K562 (cell line): ENCODE results near the gene LRP10. TPM values are rescaled to one million over a fixed set of nuclear protein-coding genes. Genes with fewer than 3 reads are reported as not detected.

ENCODE experiments used
- CBFB ChIP-seq: sonication (generic); formaldehyde crosslinking; IDR thresholded peaks from 2 replicates; pipeline ENCODE4 v1.4.0; 2020; ENCODE audit warnings: mild to moderate bottlenecking, missing genetic modification reagents
- CBX8 ChIP-seq: fragments of 200-600 bp; sonication (generic); IDR thresholded peaks from 2 replicates; pipeline ENCODE4 v1.6.1; 2012; ENCODE audit warnings: borderline replicate concordance, mixed run types, low read depth, mild to moderate bottlenecking, moderate library complexity, mixed read lengths, low read length, control low read depth, inconsistent platforms; ENCODE audit not compliant: poor library complexity, severe bottlenecking; ENCODE audit errors: extremely low read depth
- CCNT2 ChIP-seq: IDR thresholded peaks from 2 replicates; pipeline ENCODE4 v1.6.1; 2011; ENCODE audit warnings: borderline replicate concordance, low read depth, mild to moderate bottlenecking, moderate library complexity, mixed read lengths, low read length; ENCODE audit not compliant: insufficient read length; ENCODE audit errors: extremely low read depth
- EP400 ChIP-seq: fragments of 450-650 bp; IDR thresholded peaks from 2 replicates; pipeline ENCODE4 v1.6.1; 2017; ENCODE audit warnings: antibody characterized with exemption, mild to moderate bottlenecking, moderate library complexity
- ETV6 ChIP-seq, 3 experiments: fragments of 150-350 bp in 1 of 3; sonication (generic) in 1 of 3; formaldehyde crosslinking in 1 of 3; IDR thresholded peaks; 2 replicates each; pipeline versions ENCODE4 v1.6.1 to v1.8.0; 2014 to 2022; ENCODE audit warnings: borderline replicate concordance in 2 of 3, low read depth in 2 of 3, antibody characterized with exemption in 1 of 3, low read length in 1 of 3, mild to moderate bottlenecking in 1 of 3, missing genetic modification reagents in 1 of 3
- HDAC3 ChIP-seq: fragments of 450-650 bp; IDR thresholded peaks from 2 replicates; pipeline ENCODE4 v1.6.1; 2018; ENCODE audit warnings: borderline replicate concordance, mild to moderate bottlenecking, moderate library complexity; ENCODE audit not compliant: partially characterized antibody
- HDAC8 ChIP-seq: fragments of 450-650 bp; IDR thresholded peaks from 2 replicates; pipeline ENCODE4 v1.6.1; 2016; ENCODE audit warnings: mild to moderate bottlenecking, missing genetic modification characterization, moderate library complexity, missing compliant biosample characterization
- HNRNPL ChIP-seq: fragments of 200-400 bp; formaldehyde crosslinking; IDR thresholded peaks from 2 replicates; pipeline ENCODE4 v1.6.1; 2017; ENCODE audit warnings: low read depth, mild to moderate bottlenecking, low read length
- KAT7 ChIP-seq: sonication (generic); formaldehyde crosslinking; IDR thresholded peaks from 2 replicates; pipeline ENCODE4 v1.8.0; 2022; ENCODE audit warnings: missing genetic modification reagents, mild to moderate bottlenecking, borderline replicate concordance
- NFE2L1 ChIP-seq: fragments of 450-650 bp; IDR thresholded peaks from 2 replicates; pipeline ENCODE4 v1.6.1; 2016; ENCODE audit warnings: missing genetic modification characterization, low read depth, mild to moderate bottlenecking, missing compliant biosample characterization, moderate library complexity, borderline replicate concordance
- NUFIP1 ChIP-seq: fragments of 450-650 bp; IDR thresholded peaks from 2 replicates; pipeline ENCODE4 v1.6.1; 2018; ENCODE audit not compliant: partially characterized antibody
- PTTG1 ChIP-seq: fragments of 450-650 bp; IDR thresholded peaks from 2 replicates; pipeline ENCODE4 v1.6.1; 2016; ENCODE audit warnings: low read depth, mild to moderate bottlenecking, missing genetic modification characterization, missing compliant biosample characterization
- SMAD2 ChIP-seq: fragments of 150-350 bp; IDR thresholded peaks from 2 replicates; pipeline ENCODE4 v1.6.1; 2014; ENCODE audit warnings: low read depth, mild to moderate bottlenecking, low read length
- TAF7 ChIP-seq: fragments of 450-650 bp; IDR thresholded peaks from 2 replicates; pipeline ENCODE4 v1.6.1; 2016; ENCODE audit warnings: missing genetic modification characterization, missing compliant biosample characterization
- TGIF2 ChIP-seq: sonication (generic); formaldehyde crosslinking; IDR thresholded peaks from 2 replicates; pipeline ENCODE4 v1.8.1; 2022; ENCODE audit warnings: mild to moderate bottlenecking, missing genetic modification reagents, moderate library complexity
- ZC3H4 ChIP-seq: sonication (generic); formaldehyde crosslinking; IDR thresholded peaks from 2 replicates; pipeline ENCODE4 v1.9.0; 2021; ENCODE audit warnings: missing genetic modification reagents, borderline replicate concordance
- ZNF184 ChIP-seq: sonication (generic); formaldehyde crosslinking; IDR thresholded peaks from 2 replicates; pipeline ENCODE4 v1.5.0; 2020; ENCODE audit warnings: missing genetic modification reagents
- ZNF407 ChIP-seq: fragments of 450-650 bp; IDR thresholded peaks from 2 replicates; pipeline ENCODE4 v1.6.1; 2016; ENCODE audit warnings: low read depth
- ZSCAN32 ChIP-seq: fragments of 450-650 bp; formaldehyde crosslinking; IDR thresholded peaks from 2 replicates; pipeline ENCODE4 v1.4.0; 2020; ENCODE audit warnings: mild to moderate bottlenecking, moderate library complexity
- polyA plus RNA-seq, 8 experiments: library from polyadenylated mRNA; depleted of rRNA in 4 of 8; stranded (reverse) in 5 of 8; unstranded in 3 of 8; fragments of >200 nt; fragmentation: Nextera tagmentation in 2 of 8; fragmentation: Illumina TruSeq in 1 of 8; extraction: Ambion mirVana in 2 of 8; extraction: Trizol in 1 of 8; gene quantifications; 2 replicates each; pipeline versions ENCODE4 v1.2.1 to v1.2.3, GENCODE V29; 2011 to 2014; ENCODE audit warnings: inconsistent platforms in 1 of 8, missing spikeins in 1 of 8
- total RNA-seq, 7 experiments: library from RNA; depleted of rRNA in 6 of 7; stranded (reverse); fragments of >200 nt in 6 of 7; fragmentation: Illumina TruSeq in 2 of 7; extraction: Trizol in 2 of 7; gene quantifications; 2 replicates each; pipeline versions ENCODE4 v1.2.1 to v1.2.3, GENCODE V29; 2011 to 2021; ENCODE audit warnings: low replicate concordance in 1 of 7

The LRP10 gene
- total and polyA plus RNA-seq, 9 of the 15 experiments (the other 6 are each of a cell fraction or from before 2014, with no cell fraction given), result 1.3 to 45.5 (median 10.9) TPM

- TF ChIP-seq ZNF407 (no peak), ZC3H4 (CRISPR knock-in tag) (no peak), HDAC8 (tag) (no peak), ZNF184 (CRISPR knock-in tag) (no peak), SMAD2 (no peak), TAF7 (no peak; the same call in 1 of the 2 replicates), PTTG1 (tag) (no peak), HNRNPL (no peak), CBFB (peak; percentile 58; the same call in 1 of the 2 replicates), ETV6 (IDR thresholded peaks at IDR 0.05; ENCODE audit: borderline replicate concordance in 1 of 2, low read depth in 2 of 2, low read length in 1 of 2) (0 out of 4 replicates have a peak, but pooled peaks of 1 of the 2 experiments have one; percentile 21), ETV6 (CRISPR knock-in tag; IDR thresholded peaks at IDR 0.05; ENCODE audit: borderline replicate concordance) (no peak), ZSCAN32 (no peak), EP400 (peak; percentile 64; the same call in 1 of the 2 replicates), HDAC3 (no peak), CBX8 (no peak), NUFIP1 (no peak), NFE2L1 (tag) (no peak), KAT7 (CRISPR knock-in tag) (peak; percentile 64; the same call in 1 of the 2 replicates), TGIF2 (CRISPR knock-in tag) (no peak), CCNT2 (peak; percentile 64)
Observed at GRCh38 chr14:22886500-22887259, 15.1 kb downstream of the LRP10 start (continued).
